HepG2 (cell line): ENCODE results near the gene NCOA3. TPM values are rescaled to one million over a fixed set of nuclear protein-coding genes. Genes with fewer than 3 reads are reported as not detected.
A peak's percentile ranks its signal among the peaks of the same experiment; 100 is the strongest.

Source experiments
- ADNP ChIP-seq: sonication (generic); formaldehyde crosslinking; IDR thresholded peaks from 2 replicates; pipeline ENCODE4 v1.4.0; 2020; ENCODE audit warnings: missing genetic modification reagents
- BRD4 ChIP-seq: sonication (generic); formaldehyde crosslinking; IDR thresholded peaks from 2 replicates; pipeline ENCODE4 v1.4.0; 2020; ENCODE audit warnings: missing genetic modification reagents
- EZH2 ChIP-seq: conservative IDR thresholded peaks from 2 replicates; pipeline ENCODE4 v1.6.1; 2012; ENCODE audit warnings: mild to moderate bottlenecking, low read depth, low read length, moderate library complexity
- FOSL2 ChIP-seq: sonication (generic); formaldehyde crosslinking; IDR thresholded peaks from 2 replicates; pipeline ENCODE4 v1.4.0; 2020; ENCODE audit warnings: missing genetic modification reagents
- HDAC2 ChIP-seq: sonication (generic); formaldehyde crosslinking; IDR thresholded peaks from 2 replicates; pipeline ENCODE4 v1.4.0; 2020; ENCODE audit warnings: missing genetic modification reagents
- HIVEP1 ChIP-seq: sonication (generic); formaldehyde crosslinking; IDR thresholded peaks from 2 replicates; pipeline ENCODE4 v1.4.0; 2020; ENCODE audit warnings: mild to moderate bottlenecking, missing genetic modification reagents
- HNRNPLL ChIP-seq: fragments of 200-400 bp; formaldehyde crosslinking; IDR thresholded peaks from 2 replicates; pipeline ENCODE4 v1.6.1; 2017; ENCODE audit warnings: mild to moderate bottlenecking, low read depth, low read length; ENCODE audit not compliant: poor library complexity, severe bottlenecking
- IRX3 ChIP-seq: sonication (generic); formaldehyde crosslinking; IDR thresholded peaks from 2 replicates; pipeline ENCODE4 v1.8.1; 2023; ENCODE audit warnings: mild to moderate bottlenecking, low read depth, missing genetic modification reagents, borderline replicate concordance
- MED13 ChIP-seq: sonication (generic); formaldehyde crosslinking; IDR thresholded peaks from 2 replicates; pipeline ENCODE4 v1.5.0; 2020; ENCODE audit warnings: missing genetic modification reagents
- NFE2L2 ChIP-seq: fragments of 150-350 bp; IDR thresholded peaks from 2 replicates; pipeline ENCODE4 v1.6.1; 2014; ENCODE audit warnings: low read length
- RCOR2 ChIP-seq: IDR thresholded peaks from 2 replicates; pipeline ENCODE4 v1.6.1; 2016; ENCODE audit warnings: missing biosample characterization, missing genetic modification reagents
- TEAD3 ChIP-seq: optimal IDR thresholded peaks from 2 replicates; pipeline ENCODE3; 2016; ENCODE audit warnings: borderline replicate concordance
- TP53 ChIP-seq: sonication (generic); formaldehyde crosslinking; conservative IDR thresholded peaks from 2 replicates; pipeline ENCODE4 v1.4.0; 2020; ENCODE audit warnings: missing genetic modification reagents
- ZFP62 ChIP-seq: sonication (generic); formaldehyde crosslinking; IDR thresholded peaks from 2 replicates; pipeline ENCODE4 v1.4.0; 2020; ENCODE audit warnings: missing genetic modification reagents
- ZNF326 ChIP-seq: sonication (generic); formaldehyde crosslinking; IDR thresholded peaks from 2 replicates; pipeline ENCODE4 v1.4.0; 2020; ENCODE audit warnings: missing genetic modification reagents, borderline replicate concordance
- ZNF615 ChIP-seq: sonication (generic); formaldehyde crosslinking; IDR thresholded peaks from 2 replicates; pipeline ENCODE4 v1.5.0; 2020; ENCODE audit warnings: mild to moderate bottlenecking, missing genetic modification reagents, borderline replicate concordance
- polyA plus RNA-seq, 8 experiments: library from polyadenylated mRNA; depleted of rRNA in 3 of 8; stranded (reverse) in 7 of 8; unstranded in 1 of 8; fragments of >200 nt; fragmentation: Illumina TruSeq in 4 of 8; extraction: Trizol in 4 of 8; gene quantifications; 2 replicates each; pipeline versions ENCODE4 v1.2.1 to v1.2.3, GENCODE V29; 2011 to 2016; ENCODE audit warnings: low read depth in 4 of 8, missing spikeins in 1 of 8, mixed read lengths in 1 of 8; ENCODE audit not compliant: insufficient read depth in 1 of 8
- total RNA-seq, 5 experiments: library from RNA; depleted of rRNA; stranded (reverse); fragments of >200 nt; fragmentation: Illumina TruSeq; extraction: Trizol; gene quantifications; 2 replicates each; pipeline ENCODE4 v1.2.3, GENCODE V29; 2016; ENCODE audit warnings: low read depth in 1 of 5
- TF ChIP-seq, protein P1 (sequence below): sonication (generic); formaldehyde crosslinking; IDR thresholded peaks from 2 replicates; pipeline ENCODE4 v1.5.0; 2020; ENCODE audit warnings: mild to moderate bottlenecking, missing genetic modification reagents, borderline replicate concordance
- TF ChIP-seq, protein P2 (sequence below): IDR thresholded peaks from 2 replicates; pipeline ENCODE4 v1.6.1; 2016; ENCODE audit warnings: missing compliant biosample characterization, missing genetic modification reagents, borderline replicate concordance
- TF ChIP-seq, protein P3 (sequence below): sonication (generic); formaldehyde crosslinking; conservative IDR thresholded peaks from 2 replicates; pipeline ENCODE4 v1.4.0; 2020; ENCODE audit warnings: missing genetic modification reagents

The NCOA3 gene
- total and polyA plus RNA-seq, 2 of the 13 experiments (the other 11 are each of a cell fraction or from before 2014, with no cell fraction given), result 35.0 to 56.8 TPM

DNA sequence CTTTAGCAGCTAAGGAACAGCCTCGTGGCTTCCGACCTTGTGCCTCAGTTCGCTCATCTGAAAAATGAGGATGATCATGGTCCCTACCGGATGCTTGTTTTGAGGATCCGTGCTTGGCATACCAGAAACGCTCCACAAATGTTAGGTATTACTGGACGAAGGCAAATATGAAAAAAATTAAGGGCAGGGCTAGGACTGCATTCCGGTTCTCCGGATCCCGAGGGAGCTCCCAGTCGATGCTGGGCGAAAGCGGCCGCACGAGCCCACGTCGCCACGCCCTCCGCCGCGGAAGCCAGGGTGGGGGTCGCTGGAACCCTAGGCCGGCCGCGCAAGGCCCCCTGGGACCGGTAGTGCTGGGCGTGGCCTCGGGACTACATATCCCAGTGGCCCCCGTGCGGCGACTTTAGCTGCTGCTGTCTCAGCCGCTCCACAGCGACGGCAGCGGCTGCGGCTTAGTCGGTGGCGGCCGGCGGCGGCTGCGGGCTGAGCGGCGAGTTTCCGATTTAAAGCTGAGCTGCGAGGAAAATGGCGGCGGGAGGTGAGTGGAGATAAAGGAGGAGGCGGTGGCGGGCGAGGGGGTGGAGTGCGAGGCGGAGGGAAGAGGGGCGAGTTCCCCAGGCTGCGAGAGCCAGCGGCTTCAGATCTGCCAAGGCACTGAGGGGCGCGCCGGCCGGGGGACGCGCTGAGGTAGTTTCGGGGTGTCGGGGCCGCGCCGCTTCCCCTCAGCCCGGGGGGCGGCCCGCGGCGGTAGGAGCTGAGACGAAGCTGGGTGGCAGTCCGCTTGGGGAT, at the start of gene NCOA3 (continued):
- TF ChIP-seq, protein P1, sequence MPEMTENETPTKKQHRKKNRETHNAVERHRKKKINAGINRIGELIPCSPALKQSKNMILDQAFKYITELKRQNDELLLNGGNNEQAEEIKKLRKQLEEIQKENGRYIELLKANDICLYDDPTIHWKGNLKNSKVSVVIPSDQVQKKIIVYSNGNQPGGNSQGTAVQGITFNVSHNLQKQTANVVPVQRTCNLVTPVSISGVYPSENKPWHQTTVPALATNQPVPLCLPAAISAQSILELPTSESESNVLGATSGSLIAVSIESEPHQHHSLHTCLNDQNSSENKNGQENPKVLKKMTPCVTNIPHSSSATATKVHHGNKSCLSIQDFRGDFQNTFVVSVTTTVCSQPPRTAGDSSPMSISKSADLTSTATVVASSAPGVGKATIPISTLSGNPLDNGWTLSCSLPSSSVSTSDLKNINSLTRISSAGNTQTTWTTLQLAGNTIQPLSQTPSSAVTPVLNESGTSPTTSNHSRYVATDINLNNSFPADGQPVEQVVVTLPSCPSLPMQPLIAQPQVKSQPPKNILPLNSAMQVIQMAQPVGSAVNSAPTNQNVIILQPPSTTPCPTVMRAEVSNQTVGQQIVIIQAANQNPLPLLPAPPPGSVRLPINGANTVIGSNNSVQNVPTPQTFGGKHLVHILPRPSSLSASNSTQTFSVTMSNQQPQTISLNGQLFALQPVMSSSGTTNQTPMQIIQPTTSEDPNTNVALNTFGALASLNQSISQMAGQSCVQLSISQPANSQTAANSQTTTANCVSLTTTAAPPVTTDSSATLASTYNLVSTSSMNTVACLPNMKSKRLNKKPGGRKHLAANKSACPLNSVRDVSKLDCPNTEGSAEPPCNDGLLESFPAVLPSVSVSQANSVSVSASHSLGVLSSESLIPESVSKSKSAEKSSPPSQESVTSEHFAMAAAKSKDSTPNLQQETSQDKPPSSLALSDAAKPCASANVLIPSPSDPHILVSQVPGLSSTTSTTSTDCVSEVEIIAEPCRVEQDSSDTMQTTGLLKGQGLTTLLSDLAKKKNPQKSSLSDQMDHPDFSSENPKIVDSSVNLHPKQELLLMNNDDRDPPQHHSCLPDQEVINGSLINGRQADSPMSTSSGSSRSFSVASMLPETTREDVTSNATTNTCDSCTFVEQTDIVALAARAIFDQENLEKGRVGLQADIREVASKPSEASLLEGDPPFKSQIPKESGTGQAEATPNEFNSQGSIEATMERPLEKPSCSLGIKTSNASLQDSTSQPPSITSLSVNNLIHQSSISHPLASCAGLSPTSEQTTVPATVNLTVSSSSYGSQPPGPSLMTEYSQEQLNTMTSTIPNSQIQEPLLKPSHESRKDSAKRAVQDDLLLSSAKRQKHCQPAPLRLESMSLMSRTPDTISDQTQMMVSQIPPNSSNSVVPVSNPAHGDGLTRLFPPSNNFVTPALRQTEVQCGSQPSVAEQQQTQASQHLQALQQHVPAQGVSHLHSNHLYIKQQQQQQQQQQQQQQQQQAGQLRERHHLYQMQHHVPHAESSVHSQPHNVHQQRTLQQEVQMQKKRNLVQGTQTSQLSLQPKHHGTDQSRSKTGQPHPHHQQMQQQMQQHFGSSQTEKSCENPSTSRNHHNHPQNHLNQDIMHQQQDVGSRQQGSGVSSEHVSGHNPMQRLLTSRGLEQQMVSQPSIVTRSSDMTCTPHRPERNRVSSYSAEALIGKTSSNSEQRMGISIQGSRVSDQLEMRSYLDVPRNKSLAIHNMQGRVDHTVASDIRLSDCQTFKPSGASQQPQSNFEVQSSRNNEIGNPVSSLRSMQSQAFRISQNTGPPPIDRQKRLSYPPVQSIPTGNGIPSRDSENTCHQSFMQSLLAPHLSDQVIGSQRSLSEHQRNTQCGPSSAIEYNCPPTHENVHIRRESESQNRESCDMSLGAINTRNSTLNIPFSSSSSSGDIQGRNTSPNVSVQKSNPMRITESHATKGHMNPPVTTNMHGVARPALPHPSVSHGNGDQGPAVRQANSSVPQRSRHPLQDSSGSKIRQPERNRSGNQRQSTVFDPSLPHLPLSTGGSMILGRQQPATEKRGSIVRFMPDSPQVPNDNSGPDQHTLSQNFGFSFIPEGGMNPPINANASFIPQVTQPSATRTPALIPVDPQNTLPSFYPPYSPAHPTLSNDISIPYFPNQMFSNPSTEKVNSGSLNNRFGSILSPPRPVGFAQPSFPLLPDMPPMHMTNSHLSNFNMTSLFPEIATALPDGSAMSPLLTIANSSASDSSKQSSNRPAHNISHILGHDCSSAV (CRISPR knock-in tag), result peak; percentile 84; the same call in 1 of the 2 replicates
- TF ChIP-seq NFE2L2 (0 out of 2 replicates have a peak, but pooled peaks have one; percentile 3), TEAD3 (CRISPR knock-in tag) (peak; percentile 87), MED13 (peak; percentile 90), ZFP62 (CRISPR knock-in tag) (peak; percentile 96), ADNP (CRISPR knock-in tag) (peak; percentile 61), HIVEP1 (CRISPR knock-in tag) (peak; percentile 98), HNRNPLL (peak; percentile 96), FOSL2 (CRISPR knock-in tag) (peak; percentile 69), IRX3 (CRISPR knock-in tag) (peak; percentile 61; the same call in 1 of the 2 replicates), RCOR2 (peak; percentile 87), EZH2 (no peak), HDAC2 (CRISPR knock-in tag) (peak; percentile 94), TP53 (CRISPR knock-in tag) (peak; percentile 94), ZNF326 (CRISPR knock-in tag) (no peak), ZNF615 (CRISPR knock-in tag) (no peak; the same call in 1 of the 2 replicates), BRD4 (CRISPR knock-in tag) (peak; percentile 98)
- TF ChIP-seq, protein P2, sequence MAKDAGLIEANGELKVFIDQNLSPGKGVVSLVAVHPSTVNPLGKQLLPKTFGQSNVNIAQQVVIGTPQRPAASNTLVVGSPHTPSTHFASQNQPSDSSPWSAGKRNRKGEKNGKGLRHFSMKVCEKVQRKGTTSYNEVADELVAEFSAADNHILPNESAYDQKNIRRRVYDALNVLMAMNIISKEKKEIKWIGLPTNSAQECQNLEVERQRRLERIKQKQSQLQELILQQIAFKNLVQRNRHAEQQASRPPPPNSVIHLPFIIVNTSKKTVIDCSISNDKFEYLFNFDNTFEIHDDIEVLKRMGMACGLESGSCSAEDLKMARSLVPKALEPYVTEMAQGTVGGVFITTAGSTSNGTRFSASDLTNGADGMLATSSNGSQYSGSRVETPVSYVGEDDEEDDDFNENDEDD (CRISPR knock-in tag), result peak; percentile 82; the same call in 1 of the 2 replicates
- TF ChIP-seq, protein P3, sequence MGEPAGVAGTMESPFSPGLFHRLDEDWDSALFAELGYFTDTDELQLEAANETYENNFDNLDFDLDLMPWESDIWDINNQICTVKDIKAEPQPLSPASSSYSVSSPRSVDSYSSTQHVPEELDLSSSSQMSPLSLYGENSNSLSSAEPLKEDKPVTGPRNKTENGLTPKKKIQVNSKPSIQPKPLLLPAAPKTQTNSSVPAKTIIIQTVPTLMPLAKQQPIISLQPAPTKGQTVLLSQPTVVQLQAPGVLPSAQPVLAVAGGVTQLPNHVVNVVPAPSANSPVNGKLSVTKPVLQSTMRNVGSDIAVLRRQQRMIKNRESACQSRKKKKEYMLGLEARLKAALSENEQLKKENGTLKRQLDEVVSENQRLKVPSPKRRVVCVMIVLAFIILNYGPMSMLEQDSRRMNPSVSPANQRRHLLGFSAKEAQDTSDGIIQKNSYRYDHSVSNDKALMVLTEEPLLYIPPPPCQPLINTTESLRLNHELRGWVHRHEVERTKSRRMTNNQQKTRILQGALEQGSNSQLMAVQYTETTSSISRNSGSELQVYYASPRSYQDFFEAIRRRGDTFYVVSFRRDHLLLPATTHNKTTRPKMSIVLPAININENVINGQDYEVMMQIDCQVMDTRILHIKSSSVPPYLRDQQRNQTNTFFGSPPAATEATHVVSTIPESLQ, result peak; percentile 91
